Smooth muscle cell (in vitro differentiated cells): ENCODE results near the gene SEC24C. TPM values are rescaled to one million over a fixed set of nuclear protein-coding genes. Genes with fewer than 3 reads are reported as not detected.
"Not testable (repeated sequence)": the region's sequence is repeated elsewhere in the genome, so short reads cannot be mapped to it uniquely, and the experiment has no call there.

Experiments
- DNase-seq: peaks from one replicate; lab custom pipeline; 2025; ENCODE audit not compliant: unreplicated experiment; lab: John Stamatoyannopoulos, UW
- H2AFZ ChIP-seq: fragments of 200-600 bp; sonication (generic); 2 replicates; pipeline ENCODE4 v1.6.0; 2016; ENCODE audit warnings: antibody characterized with exemption, low read depth, mild to moderate bottlenecking
- H3F3A ChIP-seq: fragments of 200-600 bp; sonication (generic); 2 replicates; pipeline ENCODE4 v1.6.0; 2017; ENCODE audit warnings: antibody characterized with exemption, low read depth
- H3K27ac ChIP-seq: fragments of 200-600 bp; sonication (generic); 2 replicates; pipeline ENCODE4 v1.5.1; 2016; ENCODE audit warnings: low read depth, mild to moderate bottlenecking
- H3K27me3 ChIP-seq: fragments of 200-600 bp; sonication (generic); 2 replicates; pipeline ENCODE4 v1.6.1; 2016; ENCODE audit warnings: low read depth, mild to moderate bottlenecking
- H3K36me3 ChIP-seq: fragments of 200-600 bp; sonication (generic); 2 replicates; pipeline ENCODE4 v1.5.1; 2016; ENCODE audit warnings: low read depth
- H3K4me1 ChIP-seq: fragments of 200-600 bp; sonication (generic); 2 replicates; pipeline ENCODE4 v1.5.1; 2016; ENCODE audit warnings: low read depth
- H3K4me2 ChIP-seq: fragments of 200-600 bp; sonication (generic); 2 replicates; pipeline ENCODE4 v1.6.0; 2016; ENCODE audit warnings: mild to moderate bottlenecking
- H3K4me3 ChIP-seq: fragments of 200-600 bp; sonication (generic); 2 replicates; pipeline ENCODE4 v1.5.1; 2016; ENCODE audit warnings: mild to moderate bottlenecking
- H3K79me2 ChIP-seq: fragments of 200-600 bp; sonication (generic); 2 replicates; pipeline ENCODE4 v1.6.0; 2016; ENCODE audit warnings: low read depth, mild to moderate bottlenecking
- H3K9ac ChIP-seq: fragments of 200-600 bp; sonication (generic); 2 replicates; pipeline ENCODE4 v1.6.0; 2016; ENCODE audit warnings: low read depth
- H3K9me3 ChIP-seq: fragments of 200-600 bp; sonication (generic); replicated peaks from 2 replicates; pipeline ENCODE4 v1.5.1; 2016; ENCODE audit warnings: low read depth
- H4K20me1 ChIP-seq: fragments of 200-600 bp; sonication (generic); 2 replicates; pipeline ENCODE4 v1.6.0; 2016; ENCODE audit warnings: low read depth
- CTCF ChIP-seq: fragments of 200-600 bp; sonication (generic); IDR thresholded peaks from 2 replicates; pipeline ENCODE4 v1.5.1; 2017; ENCODE audit warnings: borderline replicate concordance, mild to moderate bottlenecking, antibody characterized with exemption; ENCODE audit not compliant: insufficient read depth, poor library complexity, severe bottlenecking
- WGBS: methylation state at CpG from one replicate; pipeline ENCODE4 v1.1.7; 2016; ENCODE audit warnings: low lambda C conversion rate; 5-methylcytosine and 5-hydroxymethylcytosine counted together
- polyA plus RNA-seq: library from polyadenylated mRNA; unstranded; fragments of >200 nt; fragmentation: Nextera tagmentation; extraction: Ambion mirVana; gene quantifications from 2 replicates; pipeline ENCODE4 v1.2.1, GENCODE V29; 2016
- total RNA-seq: library from RNA; depleted of rRNA; stranded (reverse); fragments of >200 nt; gene quantifications from 2 replicates; pipeline ENCODE4 v1.2.3, GENCODE V29; 2014

The SEC24C gene
- total and polyA plus RNA-seq, 2 experiments from 2014 or later, result 41.5 to 54.7 TPM

GRCh38 chr10:73791871-73792400 is 47.8 kb downstream of the SEC24C start:
- Histone ChIP-seq H3K27ac (no peak overlapping the region), H3K4me3 (no peak overlapping the region), H3F3A (no peaks in the 10 kb centered on the region), H4K20me1 (peaks cover 30% of the 10 kb centered on the region), H3K79me2 (peaks cover 18% of the 10 kb centered on the region), H3K4me1 (no peaks in the 10 kb centered on the region), H3K9ac (no peak overlapping the region), H2AFZ (no peak overlapping the region), H3K9me3 (no peaks in the 10 kb centered on the region), H3K4me2 (no peak overlapping the region), H3K27me3 (no peaks in the 10 kb centered on the region), H3K36me3 (peaks cover 6% of the 10 kb centered on the region)
- WGBS, result 98% methylated on average over 26 of the region's 26 CpGs
- no peak for TF ChIP-seq CTCF
- DNase-seq, result no peak

GRCh38 chr10:73793456-73793855 is 49.3 kb downstream of the SEC24C start:
- TF ChIP-seq CTCF, result no peak
- no peak overlapping the region for H3K4me2 ChIP-seq
- H3K9me3 ChIP-seq, result no peaks in the 10 kb centered on the region
- no peak overlapping the region for H3K27ac ChIP-seq
- H3K79me2 ChIP-seq, result peaks cover 2% of the 10 kb centered on the region
- no peak for DNase-seq
- no peaks in the 10 kb centered on the region for H3K4me1 ChIP-seq
- peaks cover 15% of the 10 kb centered on the region for H4K20me1 ChIP-seq
- H3F3A ChIP-seq, result no peaks in the 10 kb centered on the region
- H2AFZ ChIP-seq, result no peak overlapping the region
- H3K27me3 ChIP-seq, result no peaks in the 10 kb centered on the region
- H3K9ac ChIP-seq, result no peak overlapping the region
- WGBS, result 97% methylated on average over 5 of the region's 5 CpGs
- H3K4me3 ChIP-seq, result no peak overlapping the region
- peaks cover 6% of the 10 kb centered on the region for H3K36me3 ChIP-seq

GRCh38 chr10:73795491-73795890 is 51.3 kb downstream of the SEC24C start:
- 97% methylated on average over 10 of the region's 10 CpGs for WGBS
- H3K4me3 ChIP-seq, H3K9me3 ChIP-seq, DNase-seq, H3K4me1 ChIP-seq, H3K9ac ChIP-seq, H3K27ac ChIP-seq, H3F3A ChIP-seq, H4K20me1 ChIP-seq, H3K4me2 ChIP-seq, H3K79me2 ChIP-seq, H3K27me3 ChIP-seq, H2AFZ ChIP-seq, H3K36me3 ChIP-seq: not testable (repeated sequence)

- WGBS, result 98% methylated on average over 8 of the region's 8 CpGs
- not testable (repeated sequence) for H3K27me3 ChIP-seq, H2AFZ ChIP-seq, H3K36me3 ChIP-seq, DNase-seq, H3K4me3 ChIP-seq, H3K79me2 ChIP-seq, H3K4me2 ChIP-seq, H3K27ac ChIP-seq, H4K20me1 ChIP-seq, H3K9ac ChIP-seq, H3K9me3 ChIP-seq, H3F3A ChIP-seq, H3K4me1 ChIP-seq
Measured at GRCh38 chr10:73796035-73796434, 51.9 kb downstream of the SEC24C start.

GRCh38 chr10:73796766-73797165 is 52.6 kb downstream of the SEC24C start:
- Histone ChIP-seq H3K4me1 (no peaks in the 10 kb centered on the region), H2AFZ (no peak overlapping the region), H3K36me3 (peaks cover 6% of the 10 kb centered on the region), H3F3A (peaks cover 5% of the 10 kb centered on the region), H3K27me3 (no peaks in the 10 kb centered on the region), H3K9me3 (no peaks in the 10 kb centered on the region), H3K4me3 (no peak overlapping the region), H3K9ac (no peak overlapping the region), H3K79me2 (no peaks in the 10 kb centered on the region), H3K27ac (no peak overlapping the region), H3K4me2 (no peak overlapping the region), H4K20me1 (no peaks in the 10 kb centered on the region)
- no peak for DNase-seq
- WGBS, result 92% methylated on average over 5 of the region's 5 CpGs
- no peak for TF ChIP-seq CTCF
